ENCODE measurements around the gene ZBED4. TPM values are rescaled to one million over a fixed set of nuclear protein-coding genes. Genes with fewer than 3 reads are reported as not detected.

ZBED4 gene
- total and polyA plus RNA-seq, 2 of the 13 experiments (the other 11 are each of a cell fraction or from before 2014, with no cell fraction given) = 5.4 to 9.6 TPM

- TF ChIP-seq PAXIP1 (CRISPR knock-in tag; conservative IDR thresholded peaks at IDR 0.05) = peak; percentile 90
- TF ChIP-seq GATAD1 (CRISPR knock-in tag; IDR thresholded peaks at IDR 0.05) = 0 out of 2 replicates have a peak, but pooled peaks have one; percentile 35
- peak; percentile 85 for TF ChIP-seq DPF2 (CRISPR knock-in tag; IDR thresholded peaks at IDR 0.05; ENCODE audit: borderline replicate concordance, low read depth)
- peak; percentile 91 for TF ChIP-seq ZNF772 (CRISPR knock-in tag; IDR thresholded peaks at IDR 0.05)
- TF ChIP-seq KAT2B (IDR thresholded peaks at IDR 0.05; ENCODE audit: borderline replicate concordance, low read depth, low read length) = no peak
- no peak for TF ChIP-seq MATR3 (CRISPR knock-in tag; IDR thresholded peaks at IDR 0.05)
- TF ChIP-seq, protein P1, sequence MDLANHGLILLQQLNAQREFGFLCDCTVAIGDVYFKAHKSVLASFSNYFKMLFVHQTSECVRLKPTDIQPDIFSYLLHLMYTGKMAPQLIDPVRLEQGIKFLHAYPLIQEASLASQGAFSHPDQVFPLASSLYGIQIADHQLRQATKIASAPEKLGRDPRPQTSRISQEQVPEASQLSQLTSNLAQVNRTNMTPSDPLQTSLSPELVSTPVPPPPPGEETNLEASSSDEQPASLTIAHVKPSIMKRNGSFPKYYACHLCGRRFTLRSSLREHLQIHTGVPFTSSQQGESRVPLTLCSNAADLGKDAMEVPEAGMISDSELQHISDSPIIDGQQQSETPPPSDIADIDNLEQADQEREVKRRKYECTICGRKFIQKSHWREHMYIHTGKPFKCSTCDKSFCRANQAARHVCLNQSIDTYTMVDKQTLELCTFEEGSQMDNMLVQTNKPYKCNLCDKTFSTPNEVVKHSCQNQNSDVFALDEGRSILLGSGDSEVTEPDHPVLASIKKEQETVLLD (CRISPR knock-in tag; IDR thresholded peaks at IDR 0.05; ENCODE audit: low read depth) = no peak
- TF ChIP-seq ZSCAN29 (CRISPR knock-in tag; conservative IDR thresholded peaks at IDR 0.05) = peak; percentile 61; the same call in 1 of the 2 replicates
- TF ChIP-seq, protein P2, sequence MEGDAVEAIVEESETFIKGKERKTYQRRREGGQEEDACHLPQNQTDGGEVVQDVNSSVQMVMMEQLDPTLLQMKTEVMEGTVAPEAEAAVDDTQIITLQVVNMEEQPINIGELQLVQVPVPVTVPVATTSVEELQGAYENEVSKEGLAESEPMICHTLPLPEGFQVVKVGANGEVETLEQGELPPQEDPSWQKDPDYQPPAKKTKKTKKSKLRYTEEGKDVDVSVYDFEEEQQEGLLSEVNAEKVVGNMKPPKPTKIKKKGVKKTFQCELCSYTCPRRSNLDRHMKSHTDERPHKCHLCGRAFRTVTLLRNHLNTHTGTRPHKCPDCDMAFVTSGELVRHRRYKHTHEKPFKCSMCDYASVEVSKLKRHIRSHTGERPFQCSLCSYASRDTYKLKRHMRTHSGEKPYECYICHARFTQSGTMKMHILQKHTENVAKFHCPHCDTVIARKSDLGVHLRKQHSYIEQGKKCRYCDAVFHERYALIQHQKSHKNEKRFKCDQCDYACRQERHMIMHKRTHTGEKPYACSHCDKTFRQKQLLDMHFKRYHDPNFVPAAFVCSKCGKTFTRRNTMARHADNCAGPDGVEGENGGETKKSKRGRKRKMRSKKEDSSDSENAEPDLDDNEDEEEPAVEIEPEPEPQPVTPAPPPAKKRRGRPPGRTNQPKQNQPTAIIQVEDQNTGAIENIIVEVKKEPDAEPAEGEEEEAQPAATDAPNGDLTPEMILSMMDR (CRISPR knock-in tag; IDR thresholded peaks at IDR 0.05) = no peak
- TF ChIP-seq ZNF362 (CRISPR knock-in tag; IDR thresholded peaks at IDR 0.05; ENCODE audit: borderline replicate concordance) = no peak
- no peak for TF ChIP-seq MAF1 (CRISPR knock-in tag; IDR thresholded peaks at IDR 0.05; ENCODE audit: borderline replicate concordance)
- 0 out of 2 replicates have a peak, but pooled peaks have one; percentile 26 for TF ChIP-seq ZNF33B (CRISPR knock-in tag; IDR thresholded peaks at IDR 0.05)
- no peak for TF ChIP-seq PRDM15 (CRISPR knock-in tag; IDR thresholded peaks at IDR 0.05)
- TF ChIP-seq ZNF224 (CRISPR knock-in tag; IDR thresholded peaks at IDR 0.05) = no peak
- TF ChIP-seq ZSCAN31 (CRISPR knock-in tag; IDR thresholded peaks at IDR 0.05; ENCODE audit: low read depth) = peak; percentile 73
- no peak for TF ChIP-seq NKX3-1 (CRISPR knock-in tag; IDR thresholded peaks at IDR 0.05)
These were observed 84.3 kb downstream of the ZBED4 start (continued) for GRCh38 chr22:49937758-49938564.

Measured in HepG2 (cell line).